Measurements from ENCODE around the gene ARMC8. TPM values are rescaled to one million over a fixed set of nuclear protein-coding genes. Genes with fewer than 3 reads are reported as not detected.

Gene ARMC8
- total RNA-seq, 4 donors from 2014 or later, result 79.3 to 93.0 (median 84.9) TPM

- no peaks in the 10 kb centered on the region for H3K4me1 ChIP-seq
- TF ChIP-seq POLR2A (IDR thresholded peaks at IDR 0.05; ENCODE audit: low read depth) (no peak), EP300 (IDR thresholded peaks at IDR 0.05) (no peak), CTCF (IDR thresholded peaks at IDR 0.05) (no peak), POLR2AphosphoS5 (IDR thresholded peaks at IDR 0.05) (no peak)
Measured at GRCh38 chr3:138338244-138338643, 151.1 kb downstream of the ARMC8 start.

DNA sequence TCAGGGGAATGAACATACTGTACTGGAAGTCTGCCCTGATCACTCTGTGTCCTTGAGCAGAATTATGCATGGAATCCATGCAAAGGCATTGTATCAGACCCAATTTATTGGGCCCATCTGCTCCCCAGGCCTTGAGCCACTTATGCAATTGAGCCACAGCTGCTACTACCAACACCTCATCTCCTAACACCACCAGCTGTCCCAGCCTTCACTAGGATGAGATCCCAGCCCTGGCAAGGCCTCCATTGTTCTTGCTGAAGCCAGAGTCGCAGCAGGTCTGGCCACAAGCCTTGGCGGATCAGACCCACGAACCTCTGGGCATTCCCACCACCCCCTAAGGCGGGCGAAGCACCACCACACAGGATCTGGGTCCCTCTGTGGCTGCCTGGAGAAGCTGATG, 151.7 kb downstream of the ARMC8 start:
- H3K9me3 ChIP-seq, result no peaks in the 10 kb centered on the region
- no peaks in the 10 kb centered on the region for H3K27me3 ChIP-seq
- TF ChIP-seq CTCF (IDR thresholded peaks at IDR 0.05), result no peak
- TF ChIP-seq EP300 (IDR thresholded peaks at IDR 0.05), result no peak
- TF ChIP-seq POLR2A (IDR thresholded peaks at IDR 0.05; ENCODE audit: low read depth), result no peak
- TF ChIP-seq POLR2AphosphoS5 (IDR thresholded peaks at IDR 0.05), result no peak
- no peak overlapping the region for H3K27ac ChIP-seq (replicated peaks in 1 of 4)
- 90% methylated on average over 4 of the region's 5 CpGs for WGBS
- DNase-seq (ENCODE audit: extremely low spot score), result no peak
- no peaks in the 10 kb centered on the region for H3K36me3 ChIP-seq
- no peaks in the 10 kb centered on the region for H3K4me1 ChIP-seq
- intact Hi-C loops (cut with DNase I), result no loop called here
- H3K4me3 ChIP-seq, result no peak overlapping the region

More at GRCh38 chr3:138338244-138338643, 151.1 kb downstream of the ARMC8 start:
- Histone ChIP-seq H3K27ac (replicated peaks in 1 of 4) (no peak overlapping the region), H3K4me3 (no peak overlapping the region), H3K36me3 (no peaks in the 10 kb centered on the region), H3K9me3 (no peaks in the 10 kb centered on the region), H3K27me3 (no peaks in the 10 kb centered on the region)
- intact Hi-C loops (cut with DNase I), result no loop called here
- 46% methylated on average over 5 of the region's 5 CpGs for WGBS
- DNase-seq (ENCODE audit: extremely low spot score), result no peak

DNA sequence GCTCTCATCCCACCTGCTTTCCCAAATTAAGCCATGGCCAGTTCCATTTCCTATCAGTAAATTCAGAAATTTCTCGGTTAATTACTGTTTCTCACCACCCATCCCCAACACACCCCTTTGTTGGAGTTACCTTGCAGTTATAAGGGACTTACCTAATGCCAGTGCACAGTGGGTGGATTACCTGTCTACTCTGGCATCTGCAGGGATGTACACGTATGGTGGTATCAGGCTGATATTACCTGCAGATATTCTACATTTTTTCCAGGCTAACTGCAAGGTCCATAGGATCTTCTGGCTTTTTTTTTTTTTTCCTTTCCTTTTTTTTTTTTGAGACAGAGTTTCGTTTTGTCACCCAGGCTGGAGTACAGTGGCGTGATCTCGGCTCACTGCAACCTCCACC, 153.4 kb downstream of the ARMC8 start:
- H3K36me3 ChIP-seq, result no peaks in the 10 kb centered on the region
- no peak for DNase-seq (ENCODE audit: extremely low spot score)
- intact Hi-C loops (cut with DNase I), result no loop called here
- H3K9me3 ChIP-seq, result no peaks in the 10 kb centered on the region
- TF ChIP-seq POLR2AphosphoS5 (IDR thresholded peaks at IDR 0.05) (no peak), EP300 (IDR thresholded peaks at IDR 0.05) (no peak), CTCF (IDR thresholded peaks at IDR 0.05) (no peak), POLR2A (IDR thresholded peaks at IDR 0.05; ENCODE audit: low read depth) (no peak)
- 89% methylated on average over 5 of the region's 5 CpGs for WGBS
- H3K4me3 ChIP-seq, result no peak overlapping the region
- no peaks in the 10 kb centered on the region for H3K4me1 ChIP-seq
- H3K27me3 ChIP-seq, result no peaks in the 10 kb centered on the region
- H3K27ac ChIP-seq (replicated peaks in 1 of 4), result no peak overlapping the region

DNA sequence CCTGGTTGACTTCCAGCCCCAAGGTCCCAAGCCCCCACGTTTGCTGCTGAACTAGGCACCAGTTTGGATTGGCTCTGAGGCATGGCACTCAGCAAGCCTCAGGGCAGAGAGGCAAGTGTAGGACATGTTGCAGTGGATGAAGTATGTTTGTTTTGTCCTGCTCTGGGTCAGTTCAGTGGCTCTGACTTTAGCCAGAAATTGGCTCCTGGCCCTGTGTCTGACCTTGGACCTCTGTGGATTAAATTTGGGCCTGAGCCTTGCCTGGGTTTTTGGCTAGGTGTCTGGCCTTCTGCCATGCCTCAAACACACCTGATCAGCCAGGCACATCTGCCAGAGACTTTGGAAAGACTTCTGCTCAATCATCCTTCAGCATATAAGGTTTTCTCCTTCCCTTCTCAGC, 157.7 kb downstream of the ARMC8 start:
- peaks cover 5 to 15% (median 14%) of the 10 kb centered on the region in 4 donors for H3K4me1 ChIP-seq
- WGBS, result no CpG with 5 or more reads among the region's 1 CpG
- intact Hi-C loops (cut with DNase I), result loop anchor here (5.0 kb wide), 1 partner anchor 48 kb away; no protein-coding TSS in a partner anchor

More for the DNA sequence above, 157.7 kb downstream of the ARMC8 start:
- Histone ChIP-seq H3K27ac (replicated peaks in 1 of 4) (no peak overlapping the region), H3K4me3 (no peak overlapping the region), H3K27me3 (no peaks in the 10 kb centered on the region), H3K9me3 (no peaks in the 10 kb centered on the region), H3K36me3 (no peaks in the 10 kb centered on the region)
- TF ChIP-seq EP300 (IDR thresholded peaks at IDR 0.05) (no peak), CTCF (IDR thresholded peaks at IDR 0.05) (no peak), POLR2AphosphoS5 (IDR thresholded peaks at IDR 0.05) (no peak), POLR2A (IDR thresholded peaks at IDR 0.05; ENCODE audit: low read depth) (no peak)
- DNase-seq (ENCODE audit: extremely low spot score), result no peak

Other genes starting within 250 kb of the ARMC8 start
- under 1 TPM in 3 of 4 donors, not detected in 1; under 0.01 to 0.40 (median 0.39) TPM for gene CLDN18, start 177.1 kb upstream of the ARMC8 start, total RNA-seq
- gene DZIP1L, start 71.7 kb upstream of the ARMC8 start, total RNA-seq, result 10 to 100 TPM; 10.3 to 15.8 (median 12.6) TPM
- not detected for gene A4GNT, start 54.9 kb upstream of the ARMC8 start, total RNA-seq
- 10 to 100 TPM; 10.4 to 12.7 (median 11.7) TPM for gene DBR1, start 12.4 kb upstream of the ARMC8 start, total RNA-seq
- under 1 TPM in 1 of 4 donors, not detected in 3; 0.40 TPM for gene NME9, start 142.6 kb downstream of the ARMC8 start, total RNA-seq
- gene MRAS, start 161.3 kb downstream of the ARMC8 start, total RNA-seq, result 10 to 100 TPM; 35.6 to 59.2 (median 45.8) TPM
- gene ESYT3, start 247.3 kb downstream of the ARMC8 start, total RNA-seq, result 1 to 10 TPM in 1 of 4 donors, under 1 TPM in 2, not detected in 1; 0.45 to 1.1 (median 0.83) TPM